Measurements from ENCODE around the gene WFDC12.
"Not testable (repeated sequence)": the region's sequence is repeated elsewhere in the genome, so short reads cannot be mapped to it uniquely, and the experiment has no call there.

The WFDC12 gene

GRCh38 chr20:45157962-45158361 is 33.7 kb upstream of the WFDC12 start:
- Histone ChIP-seq H3K4ac (ENCODE audit: low read depth, low read length) (no peak overlapping the region), H4K8ac (ENCODE audit: low read depth, low read length) (no peak overlapping the region), H3K9me3 (ENCODE audit: insufficient read depth, low read depth, low read length) (peaks cover 2% of the 10 kb centered on the region), H2BK120ac (ENCODE audit: insufficient read depth, low read length, poor library complexity) (no peak overlapping the region), H2BK12ac (ENCODE audit: low read length) (no peak overlapping the region), H2AFZ (ENCODE audit: insufficient read depth, low read length, poor library complexity) (no peak overlapping the region), H3K79me1 (ENCODE audit: low read length) (no peaks in the 10 kb centered on the region), H3K9ac (ENCODE audit: low read length) (peak overlapping the region; percentile 44), H3K4me2 (ENCODE audit: low read length) (no peak overlapping the region), H3K4me1 (ENCODE audit: control insufficient read depth in 1 of 2, insufficient read depth in 2 of 2, low read length in 2 of 2) (no peaks in the 10 kb centered on the region), H3K23ac (ENCODE audit: low read length) (no peak overlapping the region), H3K27me3 (ENCODE audit: insufficient read depth, low read length) (no peaks in the 10 kb centered on the region), H3K36me3 (ENCODE audit: control insufficient read depth in 1 of 2, insufficient read depth in 2 of 2, low read length in 2 of 2) (no peaks in the 10 kb centered on the region), H3K79me2 (ENCODE audit: control insufficient read depth, insufficient read depth, low read length, poor library complexity) (no peaks in the 10 kb centered on the region), H2AK5ac (ENCODE audit: low read length) (no peak overlapping the region), H3K14ac (ENCODE audit: low read length) (no peak overlapping the region), H4K91ac (ENCODE audit: low read depth, low read length) (no peak overlapping the region), H4K12ac (ENCODE audit: low read depth, low read length) (no peak overlapping the region), H3K27ac (ENCODE audit: low read depth, low read length) (no peak overlapping the region), H3K18ac (ENCODE audit: low read length) (no peak overlapping the region), H3K4me3 (ENCODE audit: low read depth, low read length) (no peak overlapping the region), H2BK5ac (ENCODE audit: low read depth, low read length, poor library complexity) (no peak overlapping the region)
- DNase-seq = no peak
- WGBS (ENCODE audit: extremely low coverage, insufficient coverage, insufficient read length) = no CpG with 5 or more reads among the region's 1 CpG

DNA sequence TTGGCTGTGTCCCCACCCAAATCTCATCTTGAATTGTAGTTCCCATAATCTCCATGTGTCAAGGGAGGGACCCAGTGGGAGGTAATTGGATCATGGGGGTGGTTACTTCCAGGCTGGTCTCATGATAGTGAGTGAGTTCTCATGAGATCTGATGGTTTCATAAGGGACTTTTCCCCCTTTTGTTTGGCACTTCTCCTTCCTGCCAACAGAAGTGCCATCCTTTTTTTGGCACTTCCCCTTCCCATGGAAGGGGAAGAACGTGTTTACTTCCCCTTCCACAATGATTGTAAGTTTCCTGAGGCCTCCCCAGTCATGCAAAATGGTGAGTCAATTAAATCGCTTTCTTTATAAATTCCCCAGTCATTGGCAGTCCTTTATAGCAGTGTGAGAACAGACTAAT is 32.4 kb upstream of the WFDC12 start:
- Histone ChIP-seq H2BK12ac (ENCODE audit: low read length) (no peak overlapping the region), H4K8ac (ENCODE audit: low read depth, low read length) (no peak overlapping the region), H3K27ac (ENCODE audit: low read depth, low read length) (no peak overlapping the region), H3K36me3 (ENCODE audit: control insufficient read depth in 1 of 2, insufficient read depth in 2 of 2, low read length in 2 of 2) (no peaks in the 10 kb centered on the region), H3K9ac (ENCODE audit: low read length) (no peak overlapping the region), H2AFZ (ENCODE audit: insufficient read depth, low read length, poor library complexity) (no peak overlapping the region), H3K23ac (ENCODE audit: low read length) (no peak overlapping the region), H3K4me2 (ENCODE audit: low read length) (no peak overlapping the region), H2BK5ac (ENCODE audit: low read depth, low read length, poor library complexity) (no peak overlapping the region), H3K18ac (ENCODE audit: low read length) (no peak overlapping the region), H2AK5ac (ENCODE audit: low read length) (no peak overlapping the region), H3K79me1 (ENCODE audit: low read length) (no peaks in the 10 kb centered on the region), H3K9me3 (ENCODE audit: insufficient read depth, low read depth, low read length) (peaks cover 2% of the 10 kb centered on the region), H2BK120ac (ENCODE audit: insufficient read depth, low read length, poor library complexity) (no peak overlapping the region), H3K4me1 (ENCODE audit: control insufficient read depth in 1 of 2, insufficient read depth in 2 of 2, low read length in 2 of 2) (no peaks in the 10 kb centered on the region), H3K27me3 (ENCODE audit: insufficient read depth, low read length) (no peaks in the 10 kb centered on the region), H3K4me3 (ENCODE audit: low read depth, low read length) (no peak overlapping the region), H4K91ac (ENCODE audit: low read depth, low read length) (no peak overlapping the region), H3K4ac (ENCODE audit: low read depth, low read length) (no peak overlapping the region), H3K79me2 (ENCODE audit: control insufficient read depth, insufficient read depth, low read length, poor library complexity) (no peaks in the 10 kb centered on the region), H3K14ac (ENCODE audit: low read length) (no peak overlapping the region), H4K12ac (ENCODE audit: low read depth, low read length) (no peak overlapping the region)
- no CpG with 5 or more reads among the region's 2 CpGs for WGBS (ENCODE audit: extremely low coverage, insufficient coverage, insufficient read length)
- no peak for DNase-seq

GRCh38 chr20:45154794-45155193 is 30.5 kb upstream of the WFDC12 start:
- H3K9me3 ChIP-seq (ENCODE audit: insufficient read depth, low read depth, low read length); H3K23ac ChIP-seq (ENCODE audit: low read length); H4K8ac ChIP-seq (ENCODE audit: low read depth, low read length); H3K4me1 ChIP-seq (ENCODE audit: control insufficient read depth in 1 of 2, insufficient read depth in 2 of 2, low read length in 2 of 2); H2BK5ac ChIP-seq (ENCODE audit: low read depth, low read length, poor library complexity); H3K79me1 ChIP-seq (ENCODE audit: low read length); H3K18ac ChIP-seq (ENCODE audit: low read length); H2BK120ac ChIP-seq (ENCODE audit: insufficient read depth, low read length, poor library complexity); H4K12ac ChIP-seq (ENCODE audit: low read depth, low read length); H3K79me2 ChIP-seq (ENCODE audit: control insufficient read depth, insufficient read depth, low read length, poor library complexity); H2AFZ ChIP-seq (ENCODE audit: insufficient read depth, low read length, poor library complexity); H3K4me3 ChIP-seq (ENCODE audit: low read depth, low read length); H3K36me3 ChIP-seq (ENCODE audit: control insufficient read depth in 1 of 2, insufficient read depth in 2 of 2, low read length in 2 of 2); H3K9ac ChIP-seq (ENCODE audit: low read length); H3K4ac ChIP-seq (ENCODE audit: low read depth, low read length); H2BK12ac ChIP-seq (ENCODE audit: low read length); H3K4me2 ChIP-seq (ENCODE audit: low read length); H3K27ac ChIP-seq (ENCODE audit: low read depth, low read length); DNase-seq; H3K27me3 ChIP-seq (ENCODE audit: insufficient read depth, low read length); H3K14ac ChIP-seq (ENCODE audit: low read length); H2AK5ac ChIP-seq (ENCODE audit: low read length); H4K91ac ChIP-seq (ENCODE audit: low read depth, low read length): not testable (repeated sequence)
- no CpG with 5 or more reads among the region's 1 CpG for WGBS (ENCODE audit: extremely low coverage, insufficient coverage, insufficient read length)

GRCh38 chr20:45154183-45154582 is 29.9 kb upstream of the WFDC12 start:
- Histone ChIP-seq H2AFZ (ENCODE audit: insufficient read depth, low read length, poor library complexity) (no peak overlapping the region), H4K91ac (ENCODE audit: low read depth, low read length) (no peak overlapping the region), H3K36me3 (ENCODE audit: control insufficient read depth in 1 of 2, insufficient read depth in 2 of 2, low read length in 2 of 2) (no peaks in the 10 kb centered on the region), H3K79me1 (ENCODE audit: low read length) (no peaks in the 10 kb centered on the region), H4K8ac (ENCODE audit: low read depth, low read length) (no peak overlapping the region), H3K18ac (ENCODE audit: low read length) (no peak overlapping the region), H2BK12ac (ENCODE audit: low read length) (no peak overlapping the region), H4K12ac (ENCODE audit: low read depth, low read length) (no peak overlapping the region), H3K27me3 (ENCODE audit: insufficient read depth, low read length) (no peaks in the 10 kb centered on the region), H3K14ac (ENCODE audit: low read length) (no peak overlapping the region), H3K4me2 (ENCODE audit: low read length) (no peak overlapping the region), H2AK5ac (ENCODE audit: low read length) (no peak overlapping the region), H3K4me3 (ENCODE audit: low read depth, low read length) (no peak overlapping the region), H3K9me3 (ENCODE audit: insufficient read depth, low read depth, low read length) (peaks cover 2% of the 10 kb centered on the region), H2BK5ac (ENCODE audit: low read depth, low read length, poor library complexity) (no peak overlapping the region), H2BK120ac (ENCODE audit: insufficient read depth, low read length, poor library complexity) (no peak overlapping the region), H3K9ac (ENCODE audit: low read length) (no peak overlapping the region), H3K4me1 (ENCODE audit: control insufficient read depth in 1 of 2, insufficient read depth in 2 of 2, low read length in 2 of 2) (no peaks in the 10 kb centered on the region), H3K79me2 (ENCODE audit: control insufficient read depth, insufficient read depth, low read length, poor library complexity) (no peaks in the 10 kb centered on the region), H3K23ac (ENCODE audit: low read length) (no peak overlapping the region), H3K27ac (ENCODE audit: low read depth, low read length) (no peak overlapping the region), H3K4ac (ENCODE audit: low read depth, low read length) (no peak overlapping the region)
- no CpG with 5 or more reads among the region's 3 CpGs for WGBS (ENCODE audit: extremely low coverage, insufficient coverage, insufficient read length)
- DNase-seq = no peak
